Measurements from ENCODE around the gene FIGLA.

FIGLA gene

DNA sequence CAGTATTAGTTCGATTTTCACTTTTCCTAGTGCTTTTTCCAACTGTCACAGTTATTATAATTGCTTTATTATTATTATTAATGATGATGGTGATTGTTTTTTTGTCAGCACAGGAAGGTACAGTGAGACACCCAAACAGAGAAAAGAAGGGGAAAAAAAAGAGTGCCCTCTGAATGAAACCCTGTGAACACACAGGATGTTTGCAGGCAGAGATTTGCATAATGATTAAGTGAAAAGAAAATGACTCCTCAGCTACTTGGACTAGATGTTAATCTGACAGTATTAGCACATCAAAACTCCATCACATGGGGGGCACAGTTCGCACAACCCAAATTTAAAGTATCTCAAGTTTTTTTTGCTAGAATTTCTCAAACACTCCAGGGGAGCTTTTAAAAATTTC lies 55.4 kb downstream of the FIGLA start:
- TF ChIP-seq, protein P1, sequence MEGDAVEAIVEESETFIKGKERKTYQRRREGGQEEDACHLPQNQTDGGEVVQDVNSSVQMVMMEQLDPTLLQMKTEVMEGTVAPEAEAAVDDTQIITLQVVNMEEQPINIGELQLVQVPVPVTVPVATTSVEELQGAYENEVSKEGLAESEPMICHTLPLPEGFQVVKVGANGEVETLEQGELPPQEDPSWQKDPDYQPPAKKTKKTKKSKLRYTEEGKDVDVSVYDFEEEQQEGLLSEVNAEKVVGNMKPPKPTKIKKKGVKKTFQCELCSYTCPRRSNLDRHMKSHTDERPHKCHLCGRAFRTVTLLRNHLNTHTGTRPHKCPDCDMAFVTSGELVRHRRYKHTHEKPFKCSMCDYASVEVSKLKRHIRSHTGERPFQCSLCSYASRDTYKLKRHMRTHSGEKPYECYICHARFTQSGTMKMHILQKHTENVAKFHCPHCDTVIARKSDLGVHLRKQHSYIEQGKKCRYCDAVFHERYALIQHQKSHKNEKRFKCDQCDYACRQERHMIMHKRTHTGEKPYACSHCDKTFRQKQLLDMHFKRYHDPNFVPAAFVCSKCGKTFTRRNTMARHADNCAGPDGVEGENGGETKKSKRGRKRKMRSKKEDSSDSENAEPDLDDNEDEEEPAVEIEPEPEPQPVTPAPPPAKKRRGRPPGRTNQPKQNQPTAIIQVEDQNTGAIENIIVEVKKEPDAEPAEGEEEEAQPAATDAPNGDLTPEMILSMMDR (conservative IDR thresholded peaks at IDR 0.05; ENCODE audit: low read depth, low read length): no peak
- DNase-seq (ENCODE audit: low read depth): no peak
- no peak overlapping the region for H3K4me3 ChIP-seq (ENCODE audit: low read depth, low read length)

DNA sequence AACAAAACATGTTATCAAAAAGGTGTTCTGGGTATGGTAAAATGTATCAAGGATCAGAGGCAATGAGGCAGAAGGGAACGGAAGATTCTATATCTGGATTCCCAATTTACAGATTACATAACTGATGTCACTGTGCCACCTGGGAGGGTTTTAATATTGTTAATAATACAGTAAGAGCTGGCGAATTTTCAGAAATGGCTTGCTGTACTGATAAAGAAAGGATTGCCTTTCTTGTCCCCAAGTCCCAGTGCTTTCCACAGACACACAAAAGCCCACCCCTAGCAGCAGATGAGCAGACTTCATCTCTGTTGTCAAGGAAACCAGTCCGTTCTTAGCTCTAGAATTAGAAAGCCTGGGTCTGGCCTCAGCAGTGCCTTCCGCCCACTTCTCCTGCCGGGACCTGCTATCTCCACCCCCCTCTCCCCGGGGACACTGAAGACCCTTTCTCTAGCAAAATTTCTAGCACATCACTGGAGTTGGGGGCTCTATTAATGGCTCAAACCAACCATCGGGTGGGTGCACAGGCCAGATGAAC lies 56.7 kb downstream of the FIGLA start:
- H3K4me3 ChIP-seq (ENCODE audit: low read depth, low read length): no peak overlapping the region
- DNase-seq (ENCODE audit: low read depth): no peak
- TF ChIP-seq, protein P1 (conservative IDR thresholded peaks at IDR 0.05; ENCODE audit: low read depth, low read length): no peak

DNA sequence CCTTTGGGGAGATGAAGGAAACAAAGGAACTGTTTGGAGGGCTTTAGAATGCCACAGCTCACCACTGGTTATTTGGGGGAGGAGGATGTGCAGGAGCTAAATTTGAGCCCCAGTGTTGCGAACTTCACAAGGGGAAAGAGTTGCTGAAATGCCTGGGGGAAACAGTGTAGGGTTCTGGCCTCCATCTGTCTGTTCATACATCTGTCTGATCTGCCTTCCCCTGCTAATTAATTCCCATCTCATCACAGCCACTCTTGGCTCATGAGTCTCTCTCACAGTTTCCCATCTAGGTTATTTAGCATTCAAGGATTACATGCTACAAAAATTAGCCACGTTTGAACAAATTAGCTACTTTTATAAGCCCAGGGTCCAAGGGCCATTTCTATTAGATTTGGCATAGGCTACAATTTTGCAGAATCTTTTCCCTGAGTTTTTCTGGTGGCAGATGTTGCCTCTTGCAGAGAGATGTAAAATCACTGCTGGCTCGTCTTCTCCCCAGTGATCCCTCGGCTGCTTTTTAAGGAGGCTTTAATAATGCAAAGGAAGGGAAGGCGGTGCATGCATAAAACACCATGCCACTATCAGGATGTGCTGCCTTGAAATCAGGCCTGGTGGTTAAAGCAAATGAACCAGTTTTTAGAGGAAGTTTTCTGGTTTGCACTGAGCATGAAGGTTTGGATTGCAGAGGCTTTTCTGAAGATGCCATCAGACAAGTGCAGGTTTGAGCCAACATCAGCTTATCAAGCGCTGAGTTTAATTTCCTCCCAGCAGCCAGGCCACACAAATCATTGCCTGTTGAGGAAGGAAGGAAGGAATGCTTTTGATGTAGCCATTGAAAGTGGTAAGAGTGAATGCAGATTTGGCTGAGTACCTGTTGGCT lies 57.4 kb downstream of the FIGLA start:
- TF ChIP-seq, protein P1 (conservative IDR thresholded peaks at IDR 0.05; ENCODE audit: low read depth, low read length): no peak
- DNase-seq (ENCODE audit: low read depth): no peak
- H3K4me3 ChIP-seq (ENCODE audit: low read depth, low read length): no peak overlapping the region

DNA sequence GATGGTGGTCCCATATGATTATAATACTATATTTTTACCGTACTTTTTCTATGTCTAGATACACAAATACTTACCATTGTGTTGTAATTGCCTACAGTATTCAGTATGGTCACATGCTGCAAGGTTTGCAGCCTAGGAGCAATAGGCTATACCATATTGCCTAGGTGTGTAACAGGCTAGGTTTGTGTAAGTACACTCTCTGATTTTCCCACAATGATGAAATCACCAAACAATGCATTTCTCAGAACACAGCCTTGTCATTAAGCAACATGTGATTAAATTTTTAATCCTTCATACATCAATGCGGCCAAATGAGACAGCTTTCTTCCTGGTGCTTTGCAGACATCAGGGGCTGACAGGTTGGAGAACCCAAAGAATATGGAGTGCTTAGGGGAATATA lies 59.7 kb downstream of the FIGLA start:
- H3K4me3 ChIP-seq (ENCODE audit: low read depth, low read length): no peak overlapping the region
- DNase-seq (ENCODE audit: low read depth): no peak
- TF ChIP-seq, protein P1 (conservative IDR thresholded peaks at IDR 0.05; ENCODE audit: low read depth, low read length): no peak

DNA sequence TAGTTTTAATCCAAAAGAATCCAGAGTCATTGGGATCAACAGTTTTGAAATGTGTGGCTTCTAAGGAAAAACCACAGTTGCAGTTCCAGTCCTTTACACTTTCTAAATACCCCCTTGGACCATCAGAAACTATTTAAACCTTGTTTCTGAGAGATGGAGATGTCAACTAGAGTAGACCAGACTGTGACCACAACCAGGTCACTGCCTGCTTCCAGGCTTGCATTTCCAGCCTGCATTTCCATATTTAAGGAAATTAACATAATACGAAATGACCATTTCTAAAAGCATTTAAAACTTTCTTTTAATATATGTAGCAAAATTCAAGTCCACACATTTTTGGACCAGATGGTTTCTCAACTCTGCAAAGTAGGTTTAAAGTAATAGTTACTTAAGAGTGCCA lies 60.8 kb downstream of the FIGLA start:
- DNase-seq (ENCODE audit: low read depth): no peak
- TF ChIP-seq, protein P1 (conservative IDR thresholded peaks at IDR 0.05; ENCODE audit: low read depth, low read length): no peak
- no peak overlapping the region for H3K4me3 ChIP-seq (ENCODE audit: low read depth, low read length)

DNA sequence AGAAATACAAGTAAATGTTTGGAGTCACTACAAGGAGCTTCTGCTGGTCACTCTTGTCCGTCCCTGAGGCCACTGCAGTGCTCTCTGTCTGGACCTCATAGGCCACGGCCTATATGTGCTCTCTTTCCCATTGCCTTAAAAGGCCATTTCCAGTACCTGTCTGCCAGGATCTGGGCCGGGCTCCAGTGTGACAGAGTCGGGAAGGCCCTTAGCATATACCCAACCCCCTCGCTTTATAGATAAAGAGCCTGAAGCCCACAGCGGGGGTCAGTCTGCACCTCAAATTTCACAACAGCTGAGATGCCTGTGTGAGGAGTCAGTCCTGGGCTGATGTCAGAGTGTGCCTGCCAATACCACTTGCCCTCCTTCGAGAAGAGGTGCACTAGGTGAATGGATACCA lies 62.3 kb downstream of the FIGLA start:
- TF ChIP-seq, protein P1 (conservative IDR thresholded peaks at IDR 0.05; ENCODE audit: low read depth, low read length): no peak
- peak; percentile 2 for DNase-seq (ENCODE audit: low read depth)
- no peak overlapping the region for H3K4me3 ChIP-seq (ENCODE audit: low read depth, low read length)
